Stimulated activated CD8-positive, alpha-beta memory T cell treated with anti-CD3 and anti-CD28 coated beads, Interleukin-4, amount 100 ng/mL, for 48 hours (primary cell): Measurements from ENCODE around the gene EMX1.
A peak's percentile ranks its signal among the peaks of the same experiment; 100 is the strongest.

Experiments
- DNase-seq: peaks from one replicate; pipeline ENCODE4 v3.0.0-alpha.2; 2020

The EMX1 gene

GRCh38 chr2:72961036-72961720 lies 43.9 kb downstream of the EMX1 start:
- no peak for DNase-seq

GRCh38 chr2:72961853-72962468 lies 44.6 kb downstream of the EMX1 start:
- no peak for DNase-seq

DNA sequence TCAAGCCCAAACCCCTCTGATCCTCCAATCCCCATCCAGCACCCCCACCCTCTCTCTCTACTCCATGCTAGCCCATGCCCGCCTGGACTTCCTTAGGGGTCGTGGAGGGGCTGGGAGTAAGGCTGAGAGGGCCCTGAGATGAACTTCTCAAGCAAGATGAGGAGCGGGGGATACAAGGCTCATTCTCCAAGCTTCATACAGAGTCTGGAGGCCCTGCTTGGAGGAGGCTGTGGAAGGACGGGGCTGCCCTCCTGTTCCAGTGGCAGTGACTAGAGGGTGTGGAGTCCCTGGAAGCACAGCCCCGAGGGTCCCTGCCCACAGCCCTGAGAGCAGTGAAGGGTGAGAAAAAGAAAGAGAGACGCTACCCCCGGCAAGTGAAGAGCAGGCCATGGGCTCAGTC lies 45.6 kb downstream of the EMX1 start:
- DNase-seq = no peak

- DNase-seq = no peak
Observed at GRCh38 chr2:72963423-72964145, 46.3 kb downstream of the EMX1 start.

DNA sequence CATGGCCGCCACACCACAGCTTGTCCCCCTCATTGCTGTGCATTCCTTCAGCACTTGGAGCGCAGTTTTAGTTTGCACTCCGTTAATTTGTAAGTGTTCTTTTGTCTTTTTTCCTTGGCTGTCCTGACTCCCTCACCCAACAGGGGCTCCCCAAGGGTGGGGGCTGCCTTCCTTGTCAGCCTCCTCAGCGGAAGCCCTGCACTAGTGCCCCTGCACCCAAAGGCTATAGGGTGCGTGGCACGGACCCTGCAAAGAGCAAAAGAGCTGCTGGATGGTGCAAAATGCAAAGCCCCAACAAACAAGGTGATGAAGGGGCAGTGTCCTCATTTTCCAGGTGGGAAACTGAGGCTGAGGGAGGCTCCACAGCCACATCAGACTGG lies 46.8 kb downstream of the EMX1 start:
- DNase-seq = no peak

- no peak for DNase-seq
Observed at GRCh38 chr2:72965016-72965415, 47.7 kb downstream of the EMX1 start.

GRCh38 chr2:72965770-72966450 lies 48.6 kb downstream of the EMX1 start:
- no peak for DNase-seq

- DNase-seq = no peak
Observed at GRCh38 chr2:72968286-72968685, 51.0 kb downstream of the EMX1 start.

DNA sequence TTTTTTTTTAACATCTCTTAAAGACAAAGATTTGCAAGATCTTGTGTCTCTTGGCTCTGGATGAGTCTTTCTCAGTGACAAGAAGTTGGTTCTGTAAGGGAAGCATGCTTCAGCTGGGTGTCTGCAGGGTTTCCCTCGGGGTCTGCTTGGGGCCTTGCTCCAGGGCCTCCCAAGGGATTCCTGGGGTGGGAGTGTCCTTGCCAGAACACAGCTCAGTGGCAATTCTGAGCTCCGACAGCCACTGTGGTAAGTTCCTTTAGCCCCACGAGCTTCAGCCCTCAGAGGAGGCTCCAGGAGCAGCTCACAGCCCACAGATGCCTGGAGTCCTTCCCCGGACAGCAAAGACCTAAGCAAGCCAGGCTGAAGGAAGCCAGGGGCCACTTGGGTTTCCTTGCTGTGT lies 52.4 kb downstream of the EMX1 start:
- DNase-seq = no peak

GRCh38 chr2:72971036-72971435 lies 53.7 kb downstream of the EMX1 start:
- no peak for DNase-seq

DNA sequence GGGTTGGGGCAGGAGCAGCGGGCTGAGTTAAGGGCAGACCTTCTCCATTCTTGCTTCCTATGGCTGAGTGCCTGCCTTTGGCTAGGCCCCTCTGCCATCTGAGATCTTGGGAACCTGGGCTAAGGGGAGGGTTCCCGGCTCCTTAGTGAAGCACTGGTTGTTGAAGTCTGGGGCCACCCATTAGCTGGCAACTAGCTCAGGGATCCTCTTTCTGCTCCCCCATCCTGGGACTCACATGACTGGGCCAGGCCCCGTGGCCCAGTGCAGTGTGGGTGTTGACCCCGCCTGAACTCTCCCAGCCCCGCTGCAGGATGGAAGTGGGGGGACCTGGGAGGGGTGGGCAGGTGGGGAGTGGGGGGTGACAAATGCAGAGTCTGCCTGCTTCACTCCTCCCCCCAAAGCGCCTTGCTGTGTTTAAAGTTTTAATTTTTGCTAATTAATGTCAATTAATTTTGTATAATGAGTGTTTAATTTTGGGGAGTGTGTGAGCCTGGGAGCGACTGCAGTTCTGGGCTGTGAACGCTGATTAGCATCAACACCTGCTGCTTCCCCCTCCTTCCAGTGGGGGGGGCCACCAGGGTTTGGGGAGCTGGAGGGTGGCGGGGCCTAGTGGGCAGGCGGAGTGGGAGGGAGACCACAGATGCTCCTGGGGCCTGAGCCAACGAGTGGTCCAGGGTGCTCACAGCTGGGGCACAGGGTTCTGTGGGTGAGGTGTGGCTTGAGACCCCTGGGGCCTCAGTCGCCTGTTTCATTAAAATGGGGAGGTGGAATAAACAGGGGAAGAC lies 55.2 kb downstream of the EMX1 start:
- DNase-seq = no peak

DNA sequence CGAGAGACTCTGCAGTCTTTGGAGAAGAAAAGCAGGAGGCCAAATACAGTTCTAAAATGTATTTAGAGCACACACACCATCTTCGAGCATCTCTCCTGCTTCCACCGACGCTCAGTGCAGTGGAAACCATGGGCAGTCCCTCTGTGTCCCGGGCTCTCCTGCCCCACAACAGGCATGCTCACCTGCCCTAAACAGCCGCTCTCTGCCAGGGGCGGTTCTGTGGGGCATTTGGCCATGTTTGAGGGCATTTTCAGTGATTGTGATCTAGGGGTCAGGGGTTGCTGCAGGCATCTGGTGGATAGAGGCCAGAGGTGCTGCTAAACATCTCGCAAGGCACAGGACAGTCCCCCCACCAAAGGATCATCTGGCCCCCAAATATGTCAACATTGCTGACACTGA lies 55.8 kb downstream of the EMX1 start:
- DNase-seq = no peak

DNA sequence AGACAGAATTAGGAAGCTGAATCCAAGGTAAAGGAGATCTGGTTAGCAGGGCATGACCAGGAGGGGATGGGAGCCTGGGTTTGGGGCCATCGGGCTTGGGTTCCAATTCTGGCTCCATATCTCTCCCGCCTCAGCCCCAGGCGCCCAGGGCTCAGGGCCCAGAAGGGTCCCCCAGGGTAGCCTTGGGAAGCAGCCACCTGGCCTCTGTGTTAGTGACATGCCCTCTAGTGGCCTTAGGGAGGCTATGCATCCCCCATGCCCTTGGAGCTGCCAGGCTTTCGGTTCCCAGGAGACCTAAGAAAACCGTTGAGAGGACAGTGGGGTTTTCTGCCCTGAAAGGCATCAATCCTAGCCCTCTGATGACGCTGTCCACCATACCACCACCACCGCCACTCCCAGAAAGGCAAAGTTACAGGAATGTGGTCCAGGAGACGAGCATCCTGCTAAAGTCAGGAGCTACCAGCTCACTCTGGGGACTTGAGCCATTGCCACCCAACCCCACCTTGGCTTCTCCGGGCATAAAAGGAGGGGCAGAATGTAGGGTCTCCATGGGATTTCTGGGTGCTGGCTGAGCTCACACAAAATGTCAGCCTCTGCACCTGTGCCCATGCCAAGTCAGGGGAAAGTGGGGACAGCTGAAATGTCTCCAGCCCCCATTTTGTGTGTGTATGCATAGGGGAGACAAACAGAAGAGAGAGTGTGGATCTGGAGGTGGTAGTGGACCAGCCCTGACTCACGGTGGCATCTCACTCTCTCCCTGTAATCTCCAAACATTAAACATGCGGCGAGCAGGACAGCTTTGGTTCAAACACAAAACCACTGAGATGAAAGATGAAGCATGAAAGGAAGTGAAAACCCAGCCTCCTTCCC lies 56.5 kb downstream of the EMX1 start:
- peak; percentile 54 for DNase-seq

GRCh38 chr2:72974436-72974754 lies 57.1 kb downstream of the EMX1 start:
- no peak for DNase-seq

DNA sequence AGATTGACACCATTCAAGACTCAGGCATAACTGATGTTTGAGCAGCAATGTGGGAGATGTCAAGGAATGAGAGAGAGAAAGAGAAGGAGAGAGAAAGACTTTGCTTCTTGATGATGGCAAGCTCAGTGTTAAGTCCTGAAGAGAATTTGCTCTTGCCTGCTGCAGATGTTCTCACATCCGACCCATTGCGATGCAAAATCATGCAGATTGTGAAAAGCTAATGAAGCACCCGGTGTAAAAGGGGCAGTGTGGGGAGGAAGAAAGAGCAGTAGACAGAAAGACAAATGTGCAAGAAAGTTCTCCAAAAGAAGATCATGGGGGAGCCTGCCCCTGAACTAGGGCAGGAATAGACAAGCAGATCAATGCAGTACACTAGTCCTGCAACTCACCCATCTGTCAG lies 57.7 kb downstream of the EMX1 start:
- DNase-seq = no peak

GRCh38 chr2:72979896-72980295 lies 62.6 kb downstream of the EMX1 start:
- DNase-seq = no peak

DNA sequence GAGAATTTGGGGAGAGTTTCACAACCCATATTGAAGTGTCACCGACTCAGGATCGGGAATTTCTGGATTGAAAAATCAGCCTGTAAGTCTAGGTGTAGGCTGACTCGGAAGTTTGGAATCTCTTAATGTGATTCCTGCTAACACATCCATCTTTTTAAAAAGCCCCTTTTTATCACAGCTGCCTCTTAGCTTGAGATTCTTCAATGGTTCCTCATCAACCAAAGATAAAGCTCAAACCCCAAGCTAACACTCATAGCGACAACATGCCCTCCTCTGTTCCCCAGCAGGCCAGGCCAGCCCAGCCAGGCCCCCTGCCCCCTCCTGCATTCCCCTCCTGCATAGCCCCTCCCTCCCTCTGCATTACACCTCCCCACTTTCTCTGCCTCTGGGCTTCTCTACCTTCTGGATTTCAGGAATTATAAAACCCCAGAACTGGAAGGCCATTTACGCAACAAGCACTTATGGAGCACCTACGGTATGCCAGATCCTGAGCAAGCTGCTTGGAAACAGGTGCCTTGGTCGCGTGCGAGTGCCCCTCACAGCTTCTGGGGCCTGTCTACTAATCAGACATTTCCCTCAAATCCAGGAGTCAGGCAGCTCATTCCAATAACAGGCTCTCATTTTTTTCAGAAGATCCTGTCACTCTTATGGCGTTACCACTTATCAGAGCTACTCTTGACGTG lies 63.4 kb downstream of the EMX1 start:
- no peak for DNase-seq

GRCh38 chr2:72981536-72981935 lies 64.2 kb downstream of the EMX1 start:
- DNase-seq = no peak

- DNase-seq = no peak
Observed at GRCh38 chr2:72982219-72982618, 64.9 kb downstream of the EMX1 start.

DNA sequence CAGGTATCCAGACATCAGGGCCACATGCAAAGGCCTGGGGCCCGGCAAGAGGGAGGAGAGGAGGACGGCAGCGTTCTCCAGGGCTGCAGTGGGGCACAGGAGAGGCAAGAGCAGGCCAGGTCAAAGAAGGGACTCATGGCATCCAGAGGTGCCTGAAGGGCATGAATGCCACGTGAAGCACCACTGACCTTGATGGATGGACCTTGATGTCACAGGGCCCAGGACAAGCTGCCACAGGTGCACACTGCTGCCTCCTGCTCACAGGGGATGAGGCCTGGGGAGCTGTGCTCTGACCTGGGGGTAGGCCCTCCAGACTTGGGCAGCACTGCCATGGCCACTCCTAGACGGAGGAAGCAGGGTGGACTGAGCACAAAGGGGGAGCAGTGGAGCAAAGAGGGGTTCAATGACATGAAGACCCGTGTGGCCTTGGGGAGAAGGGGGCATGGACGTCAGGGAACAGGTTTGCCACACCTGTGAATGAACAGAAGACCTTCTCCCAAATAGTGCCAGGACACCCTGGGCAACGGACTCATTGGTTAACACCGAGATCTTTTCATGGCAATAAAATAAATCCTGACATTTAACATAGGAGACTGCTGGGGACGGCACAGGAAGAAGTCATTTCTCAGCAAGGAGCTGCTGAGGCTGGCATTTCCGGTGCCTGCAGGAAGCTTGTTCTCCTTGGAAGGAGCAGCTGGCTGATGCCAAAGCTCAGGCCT lies 65.6 kb downstream of the EMX1 start:
- DNase-seq = no peak
